GM12801 (cell line): Measurements from ENCODE around the gene ARHGEF9.

ENCODE experiments used
- CTCF ChIP-seq: IDR thresholded peaks from one replicate; pipeline ENCODE4 v1.5.1; 2011; ENCODE audit warnings: control low read depth; ENCODE audit not compliant: insufficient read length; ENCODE audit errors: extremely low read depth

ARHGEF9 gene

GRCh38 chrX:63657821-63658220, 127.2 kb downstream of the ARHGEF9 start:
- TF ChIP-seq CTCF: no peak

- TF ChIP-seq CTCF: no peak
Observed at GRCh38 chrX:63656871-63657580, 128.0 kb downstream of the ARHGEF9 start.

GRCh38 chrX:63652086-63652765, 132.8 kb downstream of the ARHGEF9 start:
- TF ChIP-seq CTCF: no peak

GRCh38 chrX:63635750-63636149, 149.3 kb downstream of the ARHGEF9 start:
- TF ChIP-seq CTCF: no peak

- TF ChIP-seq CTCF: no peak
Observed at GRCh38 chrX:63613531-63614028, 171.4 kb downstream of the ARHGEF9 start.

- no peak for TF ChIP-seq CTCF
Observed at GRCh38 chrX:63585936-63586335, 199.1 kb downstream of the ARHGEF9 start.
